ACC112 (cell line): ENCODE measurements around the gene ATP11A.

Experiments used
- H2AFZ ChIP-seq: fragments of 200-600 bp; sonication (generic); one replicate; pipeline ENCODE4 v1.6.0; 2017; ENCODE audit warnings: antibody characterized with exemption, low read length; ENCODE audit not compliant: unreplicated experiment
- H3K27ac ChIP-seq: fragments of 200-600 bp; sonication (generic); 2 replicates; pipeline ENCODE4 v1.5.1; 2014; ENCODE audit warnings: low read depth, mild to moderate bottlenecking, antibody characterized with exemption, low read length, moderate library complexity
- H3K27me3 ChIP-seq: fragments of 200-600 bp; sonication (generic); 2 replicates; pipeline ENCODE4 v1.6.1; 2014; ENCODE audit warnings: mild to moderate bottlenecking, antibody characterized with exemption, low read length, moderate library complexity, mixed read lengths; ENCODE audit not compliant: insufficient read depth
- H3K36me3 ChIP-seq: fragments of 200-600 bp; sonication (generic); 2 replicates; pipeline ENCODE4 v1.6.1; 2016; ENCODE audit warnings: mild to moderate bottlenecking, antibody characterized with exemption, low read length, moderate library complexity, mixed read lengths; ENCODE audit not compliant: insufficient read depth
- H3K4me1 ChIP-seq: fragments of 200-600 bp; sonication (generic); one replicate; pipeline ENCODE4 v1.6.1; 2016; ENCODE audit warnings: low read length, mixed read lengths; ENCODE audit not compliant: insufficient read depth, unreplicated experiment, control insufficient read depth
- H3K4me3 ChIP-seq: fragments of 200-600 bp; sonication (generic); 2 replicates; pipeline ENCODE4 v1.5.1; 2014; ENCODE audit warnings: mild to moderate bottlenecking, low read depth, low read length
- H3K79me2 ChIP-seq: fragments of 200-600 bp; sonication (generic); one replicate; pipeline ENCODE4 v1.6.0; 2016; ENCODE audit warnings: low read length; ENCODE audit not compliant: control insufficient read depth, unreplicated experiment, insufficient read depth

The ATP11A gene

GRCh38 chr13:112773601-112774447, 84.0 kb downstream of the ATP11A start:
- H3K4me1 ChIP-seq: no peaks in the 10 kb centered on the region
- H3K27me3 ChIP-seq: no peaks in the 10 kb centered on the region
- H2AFZ ChIP-seq: no peak overlapping the region
- no peak overlapping the region for H3K27ac ChIP-seq
- H3K79me2 ChIP-seq: no peaks in the 10 kb centered on the region
- H3K36me3 ChIP-seq: no peaks in the 10 kb centered on the region
- no peak overlapping the region for H3K4me3 ChIP-seq

- no peak overlapping the region for H3K4me3 ChIP-seq
- H3K27ac ChIP-seq: no peak overlapping the region
- no peaks in the 10 kb centered on the region for H3K4me1 ChIP-seq
- no peaks in the 10 kb centered on the region for H3K79me2 ChIP-seq
- H3K36me3 ChIP-seq: no peaks in the 10 kb centered on the region
- H2AFZ ChIP-seq: no peak overlapping the region
- H3K27me3 ChIP-seq: no peaks in the 10 kb centered on the region
These were observed 84.6 kb downstream of the ATP11A start for GRCh38 chr13:112774448-112774792.

- Histone ChIP-seq H3K79me2 (no peaks in the 10 kb centered on the region), H3K27ac (no peak overlapping the region), H3K4me1 (no peaks in the 10 kb centered on the region), H2AFZ (no peak overlapping the region), H3K27me3 (no peaks in the 10 kb centered on the region), H3K36me3 (no peaks in the 10 kb centered on the region), H3K4me3 (no peak overlapping the region)
These were observed 85.2 kb downstream of the ATP11A start for GRCh38 chr13:112774829-112775565.

- H3K27me3 ChIP-seq: no peaks in the 10 kb centered on the region
- H3K4me1 ChIP-seq: no peaks in the 10 kb centered on the region
- no peak overlapping the region for H3K4me3 ChIP-seq
- no peaks in the 10 kb centered on the region for H3K79me2 ChIP-seq
- H3K36me3 ChIP-seq: no peaks in the 10 kb centered on the region
- H3K27ac ChIP-seq: no peak overlapping the region
- H2AFZ ChIP-seq: no peak overlapping the region
These were observed 86.0 kb downstream of the ATP11A start for GRCh38 chr13:112775791-112776279.

- no peaks in the 10 kb centered on the region for H3K79me2 ChIP-seq
- H3K27me3 ChIP-seq: no peaks in the 10 kb centered on the region
- no peaks in the 10 kb centered on the region for H3K4me1 ChIP-seq
- no peak overlapping the region for H3K27ac ChIP-seq
- H2AFZ ChIP-seq: no peak overlapping the region
- no peak overlapping the region for H3K4me3 ChIP-seq
- H3K36me3 ChIP-seq: no peaks in the 10 kb centered on the region
These were observed 86.5 kb downstream of the ATP11A start for GRCh38 chr13:112776354-112776753.

- no peaks in the 10 kb centered on the region for H3K27me3 ChIP-seq
- no peaks in the 10 kb centered on the region for H3K36me3 ChIP-seq
- no peaks in the 10 kb centered on the region for H3K79me2 ChIP-seq
- no peak overlapping the region for H3K27ac ChIP-seq
- H3K4me3 ChIP-seq: no peak overlapping the region
- H3K4me1 ChIP-seq: no peaks in the 10 kb centered on the region
- no peak overlapping the region for H2AFZ ChIP-seq
These were observed 87.1 kb downstream of the ATP11A start for GRCh38 chr13:112776971-112777370.

- Histone ChIP-seq H3K27me3 (no peaks in the 10 kb centered on the region), H3K4me3 (no peak overlapping the region), H3K36me3 (no peaks in the 10 kb centered on the region), H3K27ac (no peak overlapping the region), H2AFZ (no peak overlapping the region), H3K79me2 (no peaks in the 10 kb centered on the region), H3K4me1 (no peaks in the 10 kb centered on the region)
These were observed 88.0 kb downstream of the ATP11A start for GRCh38 chr13:112777637-112778406.

GRCh38 chr13:112779856-112780604, 90.2 kb downstream of the ATP11A start:
- H3K79me2 ChIP-seq: no peaks in the 10 kb centered on the region
- no peaks in the 10 kb centered on the region for H3K27me3 ChIP-seq
- no peaks in the 10 kb centered on the region for H3K36me3 ChIP-seq
- H2AFZ ChIP-seq: no peak overlapping the region
- no peak overlapping the region for H3K27ac ChIP-seq
- no peaks in the 10 kb centered on the region for H3K4me1 ChIP-seq
- H3K4me3 ChIP-seq: no peak overlapping the region

GRCh38 chr13:112781287-112781686, 91.4 kb downstream of the ATP11A start:
- no peak overlapping the region for H3K4me3 ChIP-seq
- no peak overlapping the region for H3K27ac ChIP-seq
- no peak overlapping the region for H2AFZ ChIP-seq
- no peaks in the 10 kb centered on the region for H3K27me3 ChIP-seq
- H3K4me1 ChIP-seq: no peaks in the 10 kb centered on the region
- H3K79me2 ChIP-seq: no peaks in the 10 kb centered on the region
- H3K36me3 ChIP-seq: no peaks in the 10 kb centered on the region

- H3K27ac ChIP-seq: no peak overlapping the region
- H2AFZ ChIP-seq: no peak overlapping the region
- no peaks in the 10 kb centered on the region for H3K4me1 ChIP-seq
- H3K79me2 ChIP-seq: no peaks in the 10 kb centered on the region
- no peaks in the 10 kb centered on the region for H3K36me3 ChIP-seq
- H3K27me3 ChIP-seq: no peaks in the 10 kb centered on the region
- no peak overlapping the region for H3K4me3 ChIP-seq
These were observed 92.1 kb downstream of the ATP11A start for GRCh38 chr13:112781881-112782361.
